DND-41 (cell line): ENCODE data around the gene SLC24A5.

ENCODE experiments used
- CTCF ChIP-seq: IDR thresholded peaks from 2 replicates; pipeline ENCODE4 v1.5.1; 2012; ENCODE audit warnings: borderline replicate concordance, low read length, moderate library complexity, mild to moderate bottlenecking; ENCODE audit not compliant: poor library complexity, severe bottlenecking; ENCODE audit errors: extremely low read depth
- EZH2 ChIP-seq: IDR thresholded peaks from 3 replicates; pipeline ENCODE4 v1.6.1; 2012; ENCODE audit warnings: borderline replicate concordance, low read depth, mild to moderate bottlenecking, moderate library complexity, low read length, inconsistent platforms; ENCODE audit not compliant: severe bottlenecking

DNA sequence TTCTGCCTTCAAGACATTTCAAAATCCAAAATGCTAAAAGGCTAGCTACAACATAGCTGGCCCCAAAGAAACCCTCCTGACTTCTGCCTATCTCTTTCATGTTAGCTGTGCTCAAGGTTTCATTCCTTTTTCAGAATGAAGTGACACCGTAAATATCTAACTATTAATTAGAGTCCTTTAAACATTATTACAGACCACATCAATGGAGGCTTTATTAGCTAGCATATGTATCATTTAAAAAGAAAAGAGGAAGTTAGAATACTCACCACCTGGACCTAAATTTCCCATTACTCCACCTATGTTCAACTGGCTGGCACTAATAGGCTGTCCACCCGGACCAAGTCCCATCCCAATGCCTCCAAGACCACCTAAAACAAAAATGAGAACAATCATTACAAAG lies 32.7 kb downstream of the SLC24A5 start:
- TF ChIP-seq CTCF (no peak), EZH2 (no peak)
